ENCODE measurements around the gene FBXO47. TPM values are rescaled to one million over a fixed set of nuclear protein-coding genes. Genes with fewer than 3 reads are reported as not detected.
"Not testable (repeated sequence)": the region's sequence is repeated elsewhere in the genome, so short reads cannot be mapped to it uniquely, and the experiment has no call there.

The FBXO47 gene
- total and polyA plus RNA-seq, 11 donors = 0.11 TPM; not detected in 10

GRCh38 chr17:38943607-38944006, 23.6 kb downstream of the FBXO47 start:
- no peaks in the 10 kb centered on the region for H3K9me3 ChIP-seq
- TF ChIP-seq, protein P1, sequence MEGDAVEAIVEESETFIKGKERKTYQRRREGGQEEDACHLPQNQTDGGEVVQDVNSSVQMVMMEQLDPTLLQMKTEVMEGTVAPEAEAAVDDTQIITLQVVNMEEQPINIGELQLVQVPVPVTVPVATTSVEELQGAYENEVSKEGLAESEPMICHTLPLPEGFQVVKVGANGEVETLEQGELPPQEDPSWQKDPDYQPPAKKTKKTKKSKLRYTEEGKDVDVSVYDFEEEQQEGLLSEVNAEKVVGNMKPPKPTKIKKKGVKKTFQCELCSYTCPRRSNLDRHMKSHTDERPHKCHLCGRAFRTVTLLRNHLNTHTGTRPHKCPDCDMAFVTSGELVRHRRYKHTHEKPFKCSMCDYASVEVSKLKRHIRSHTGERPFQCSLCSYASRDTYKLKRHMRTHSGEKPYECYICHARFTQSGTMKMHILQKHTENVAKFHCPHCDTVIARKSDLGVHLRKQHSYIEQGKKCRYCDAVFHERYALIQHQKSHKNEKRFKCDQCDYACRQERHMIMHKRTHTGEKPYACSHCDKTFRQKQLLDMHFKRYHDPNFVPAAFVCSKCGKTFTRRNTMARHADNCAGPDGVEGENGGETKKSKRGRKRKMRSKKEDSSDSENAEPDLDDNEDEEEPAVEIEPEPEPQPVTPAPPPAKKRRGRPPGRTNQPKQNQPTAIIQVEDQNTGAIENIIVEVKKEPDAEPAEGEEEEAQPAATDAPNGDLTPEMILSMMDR (IDR thresholded peaks at IDR 0.05) = no peak
- no peak for TF ChIP-seq POLR2A (IDR thresholded peaks at IDR 0.05)
- no peaks in the 10 kb centered on the region for H3K36me3 ChIP-seq
- intact Hi-C loops (cut with DNase I) = no loop called here
- H3K4me3 ChIP-seq = no peak overlapping the region
- H3K27ac ChIP-seq = no peak overlapping the region
- 68 to 79% (median 75%) methylated on average over 8 of the region's 8 CpGs for WGBS, 4 donors
- no peak for ATAC-seq
- no peaks in the 10 kb centered on the region for H3K27me3 ChIP-seq
- DNase-seq = no peak
- H3K4me1 ChIP-seq = peaks cover 0 to 7% (median 0%) of the 10 kb centered on the region in 12 donors

GRCh38 chr17:38942696-38943334, 24.4 kb downstream of the FBXO47 start:
- peaks cover 0 to 7% (median 0%) of the 10 kb centered on the region in 12 donors for H3K4me1 ChIP-seq
- H3K4me3 ChIP-seq = no peak overlapping the region
- intact Hi-C loops (cut with DNase I) = no loop called here
- H3K27me3 ChIP-seq = no peaks in the 10 kb centered on the region
- ATAC-seq (no peak), DNase-seq (no peak)
- no peaks in the 10 kb centered on the region for H3K9me3 ChIP-seq
- H3K27ac ChIP-seq = no peak overlapping the region
- 61 to 78% (median 72%) methylated on average over 4 of the region's 4 CpGs for WGBS, 4 donors
- TF ChIP-seq, protein P1 (IDR thresholded peaks at IDR 0.05) = no peak
- no peak for TF ChIP-seq POLR2A (IDR thresholded peaks at IDR 0.05)
- no peaks in the 10 kb centered on the region for H3K36me3 ChIP-seq

GRCh38 chr17:38940404-38940803, 26.8 kb downstream of the FBXO47 start:
- ATAC-seq = no peak
- H3K27me3 ChIP-seq = no peaks in the 10 kb centered on the region
- intact Hi-C loops (cut with DNase I) = no loop called here
- no peak for DNase-seq
- H3K4me1 ChIP-seq = peaks cover 0 to 7% (median 0%) of the 10 kb centered on the region in 12 donors
- no peak for TF ChIP-seq POLR2A (IDR thresholded peaks at IDR 0.05)
- TF ChIP-seq, protein P1 (IDR thresholded peaks at IDR 0.05) = no peak
- H3K4me3 ChIP-seq = no peak overlapping the region
- no peak overlapping the region for H3K27ac ChIP-seq
- no peaks in the 10 kb centered on the region for H3K9me3 ChIP-seq
- WGBS, 4 donors = 91 to 96% (median 94%) methylated on average over 1 of the region's 1 CpG
- no peaks in the 10 kb centered on the region for H3K36me3 ChIP-seq

DNA sequence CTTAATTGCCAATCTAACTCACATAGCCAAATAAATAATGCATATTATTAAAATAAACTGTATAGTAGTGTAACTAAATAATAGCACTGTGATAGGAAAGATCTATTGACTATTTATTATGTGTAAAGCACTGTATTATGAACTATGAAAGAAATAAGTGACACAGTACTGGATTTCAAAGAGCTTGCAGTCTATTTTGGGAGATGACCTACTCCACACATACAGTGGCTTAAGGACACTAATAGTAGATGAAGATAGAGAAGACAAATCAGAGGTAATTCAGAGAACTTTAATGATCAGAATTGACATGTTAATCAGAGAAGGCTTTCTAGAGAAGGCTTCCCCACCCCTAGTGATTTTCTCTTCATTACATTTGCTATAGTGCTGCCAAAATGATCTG, 27.2 kb downstream of the FBXO47 start:
- no peak overlapping the region for H3K27ac ChIP-seq
- no peak overlapping the region for H3K4me3 ChIP-seq
- intact Hi-C loops (cut with DNase I) = no loop called here
- H3K27me3 ChIP-seq = no peaks in the 10 kb centered on the region
- no peaks in the 10 kb centered on the region for H3K36me3 ChIP-seq
- DNase-seq (no peak), ATAC-seq (peak in 2 of 4 donors; percentile 49 to 64)
- H3K4me1 ChIP-seq = peaks cover 0 to 7% (median 0%) of the 10 kb centered on the region in 12 donors
- no peak for TF ChIP-seq POLR2A (IDR thresholded peaks at IDR 0.05)
- TF ChIP-seq, protein P1 (IDR thresholded peaks at IDR 0.05) = no peak
- no peaks in the 10 kb centered on the region for H3K9me3 ChIP-seq

DNA sequence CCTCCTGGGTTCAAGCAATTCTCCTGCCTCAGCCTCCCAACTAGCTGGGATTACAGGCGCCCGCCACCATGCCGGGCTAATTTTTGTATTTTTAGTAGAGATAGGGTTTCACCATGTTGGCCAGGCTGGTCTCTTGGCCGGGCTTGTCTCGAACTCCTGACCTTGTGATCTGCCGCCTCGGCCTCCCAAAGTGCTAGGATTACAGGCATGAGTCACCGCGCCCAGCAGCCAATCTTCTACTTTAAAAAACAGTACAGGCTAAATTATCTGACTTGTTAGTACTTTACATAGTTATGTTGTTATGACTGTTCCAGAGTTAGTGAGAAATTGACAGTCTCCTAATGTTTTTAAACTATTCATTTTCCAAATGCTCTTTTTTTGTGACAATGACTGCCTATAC, 33.2 kb downstream of the FBXO47 start:
- H3K4me1 ChIP-seq; H3K4me3 ChIP-seq; H3K27me3 ChIP-seq; H3K27ac ChIP-seq; ATAC-seq; H3K9me3 ChIP-seq; H3K36me3 ChIP-seq; DNase-seq; intact Hi-C loops (cut with DNase I): not testable (repeated sequence)
- 83 to 88% (median 85%) methylated on average over 9 of the region's 9 CpGs for WGBS, 4 donors

GRCh38 chr17:38930782-38931181, 36.4 kb downstream of the FBXO47 start:
- DNase-seq; H3K36me3 ChIP-seq; H3K4me3 ChIP-seq; ATAC-seq; intact Hi-C loops (cut with DNase I); H3K27me3 ChIP-seq; H3K27ac ChIP-seq; H3K9me3 ChIP-seq: not testable (repeated sequence)
- WGBS, 4 donors = 91 to 95% (median 94%) methylated on average over 19 to 31 of the region's 36 CpGs; no CpG with 5 or more reads in 1 of the 4 donors
- H3K4me1 ChIP-seq = peaks cover 0 to 13% (median 3%) of the 10 kb centered on the region in 12 donors
